Activated naive CD4-positive, alpha-beta T cell treated with anti-CD3 and anti-CD28 coated beads, Interleukin-2, amount 50 U/mL, for 24 hours (primary cell): ENCODE data around the gene PCDHGC5.

Experiments used
- H3K27ac Mint-ChIP-seq: one replicate; pipeline ENCODE4 v1.8.0; 2021; ENCODE audit warnings: mild to moderate bottlenecking, mixed read lengths
- H3K27me3 Mint-ChIP-seq: one replicate; pipeline ENCODE4 v1.8.0; 2021; ENCODE audit warnings: mixed read lengths
- H3K36me3 Mint-ChIP-seq: one replicate; pipeline ENCODE4 v1.8.0; 2021; ENCODE audit warnings: mixed read lengths
- H3K4me1 Mint-ChIP-seq: one replicate; pipeline ENCODE4 v1.8.0; 2021; ENCODE audit warnings: mixed read lengths
- H3K4me3 Mint-ChIP-seq: one replicate; pipeline ENCODE4 v1.8.0; 2021; ENCODE audit warnings: mild to moderate bottlenecking, mixed read lengths
- H3K9me3 Mint-ChIP-seq: one replicate; pipeline ENCODE4 v1.8.0; 2021; ENCODE audit warnings: mixed read lengths

The PCDHGC5 gene

DNA sequence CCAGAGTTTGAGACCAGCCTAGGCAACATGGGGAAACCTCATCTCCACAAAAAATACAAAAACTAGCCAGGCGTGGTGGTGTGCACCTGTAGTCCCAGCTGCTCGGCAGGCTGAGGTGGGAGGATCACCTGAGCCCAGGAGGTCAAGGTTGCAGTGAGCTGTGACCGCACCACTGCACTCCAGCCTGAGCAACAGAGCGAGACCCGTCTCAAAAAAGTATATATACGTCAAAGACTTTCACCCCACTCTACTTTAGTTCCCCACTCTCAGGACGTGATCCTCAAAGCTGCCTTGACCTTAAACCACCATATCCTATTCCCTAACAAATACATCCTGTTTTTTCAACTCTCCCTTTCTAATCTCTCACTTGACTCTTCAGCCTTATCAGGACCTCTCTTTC, 41.0 kb downstream of the PCDHGC5 start:
- peaks cover 12% of the 10 kb centered on the region for H3K4me1 Mint-ChIP-seq
- H3K27ac Mint-ChIP-seq, result no peak overlapping the region
- peaks cover 24% of the 10 kb centered on the region for H3K36me3 Mint-ChIP-seq
- H3K4me3 Mint-ChIP-seq, result no peak overlapping the region
- no peaks in the 10 kb centered on the region for H3K9me3 Mint-ChIP-seq
- H3K27me3 Mint-ChIP-seq, result no peaks in the 10 kb centered on the region

- H3K4me1 Mint-ChIP-seq, result peaks cover 10% of the 10 kb centered on the region
These were observed 43.8 kb downstream of the PCDHGC5 start for GRCh38 chr5:141532726-141533125.

GRCh38 chr5:141533897-141534296, 45.0 kb downstream of the PCDHGC5 start:
- Mint-ChIP-seq H3K9me3 (no peaks in the 10 kb centered on the region), H3K27ac (no peak overlapping the region), H3K4me3 (no peak overlapping the region), H3K4me1 (peaks cover 10% of the 10 kb centered on the region), H3K36me3 (peaks cover 17% of the 10 kb centered on the region), H3K27me3 (no peaks in the 10 kb centered on the region)

More at GRCh38 chr5:141532726-141533125, 43.8 kb downstream of the PCDHGC5 start:
- Mint-ChIP-seq H3K36me3 (peaks cover 19% of the 10 kb centered on the region), H3K27me3 (no peaks in the 10 kb centered on the region), H3K27ac (no peak overlapping the region), H3K9me3 (no peaks in the 10 kb centered on the region), H3K4me3 (no peak overlapping the region)

GRCh38 chr5:141534492-141535213, 45.8 kb downstream of the PCDHGC5 start:
- Mint-ChIP-seq H3K4me3 (no peak overlapping the region), H3K4me1 (peaks cover 13% of the 10 kb centered on the region), H3K36me3 (peaks cover 17% of the 10 kb centered on the region), H3K27ac (peak overlapping the region; percentile 84), H3K27me3 (no peaks in the 10 kb centered on the region), H3K9me3 (no peaks in the 10 kb centered on the region)
